ENCODE measurements around the gene APOA5.
"Not testable (repeated sequence)": the region's sequence is repeated elsewhere in the genome, so short reads cannot be mapped to it uniquely, and the experiment has no call there.

APOA5 gene

DNA sequence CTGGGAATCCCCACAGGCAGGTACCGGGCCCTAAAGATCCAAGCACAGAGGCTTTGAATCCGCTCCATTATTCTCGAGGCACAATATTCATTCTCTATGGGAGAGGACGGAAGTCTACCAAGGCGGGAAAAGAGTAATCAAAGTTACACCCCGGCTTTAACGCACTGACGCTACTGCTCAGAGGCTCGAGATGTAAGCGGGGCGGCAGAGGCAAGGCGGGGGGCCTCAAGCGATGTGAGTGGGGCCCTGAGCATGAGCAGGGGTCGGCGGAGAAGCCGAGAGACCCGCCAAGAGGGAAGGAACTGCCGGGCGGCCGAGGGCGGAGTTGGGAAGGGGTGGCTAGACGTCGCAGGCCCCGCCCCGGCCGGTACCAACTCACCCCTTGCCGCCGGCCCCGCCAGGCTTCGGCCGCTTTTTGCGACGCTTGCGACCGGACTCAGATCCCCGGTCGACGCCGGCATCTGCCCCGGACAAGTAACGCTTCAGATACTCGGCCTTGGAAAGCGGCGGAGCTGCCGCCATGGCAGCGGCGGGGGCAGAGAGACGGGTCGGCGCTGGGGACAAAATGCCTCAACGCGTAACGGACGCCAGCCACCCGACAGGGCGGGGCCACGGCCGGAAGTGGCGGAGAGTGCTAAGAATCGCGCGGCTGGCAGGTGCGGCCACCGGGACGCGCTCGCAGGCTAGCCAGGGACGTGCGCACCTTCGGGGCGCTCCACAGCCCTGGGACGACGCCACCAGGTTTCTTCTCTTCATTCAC, 19.1 kb downstream of the APOA5 start, which contains the start of gene BUD13:
BUD13 (minus strand) TSS at position 545 of the 760 bp plus-strand sequence; CDS start at position 522, 23 bp downstream.
- DNase-seq: peak; percentile 74

- no peak for DNase-seq
These were observed 19.7 kb downstream of the APOA5 start for GRCh38 chr11:116771935-116772334.

GRCh38 chr11:116762132-116762531, 29.5 kb downstream of the APOA5 start:
- no peak for DNase-seq

DNA sequence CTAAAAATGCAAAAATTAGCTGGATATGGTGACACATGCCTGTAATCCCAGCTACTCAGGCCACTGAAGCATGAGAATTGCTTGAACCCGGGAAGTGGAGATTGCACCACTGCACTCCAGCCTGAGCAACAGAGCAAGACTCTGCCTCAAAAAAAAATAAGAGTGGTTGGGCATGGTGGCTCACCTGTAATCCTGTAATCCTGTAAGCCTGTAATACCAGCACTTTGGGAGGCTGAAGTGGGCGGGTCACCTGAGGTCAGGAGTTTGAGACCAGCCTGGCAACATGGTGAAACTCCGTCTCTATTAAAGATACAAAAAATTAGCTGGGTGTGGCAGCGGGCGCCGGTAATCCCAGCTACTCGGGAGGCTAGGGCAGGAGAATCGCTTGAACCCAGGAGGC, 35.6 kb downstream of the APOA5 start:
- not testable (repeated sequence) for DNase-seq

GRCh38 chr11:116750070-116750718, 41.5 kb downstream of the APOA5 start:
- DNase-seq: no peak

GRCh38 chr11:116742104-116742503, 49.6 kb downstream of the APOA5 start:
- DNase-seq: no peak

GRCh38 chr11:116740741-116741140, 50.9 kb downstream of the APOA5 start:
- no peak for DNase-seq
